ENCODE measurements around the gene C6.
"Not testable (repeated sequence)": the region's sequence is repeated elsewhere in the genome, so short reads cannot be mapped to it uniquely, and the experiment has no call there.

C6 gene

DNA sequence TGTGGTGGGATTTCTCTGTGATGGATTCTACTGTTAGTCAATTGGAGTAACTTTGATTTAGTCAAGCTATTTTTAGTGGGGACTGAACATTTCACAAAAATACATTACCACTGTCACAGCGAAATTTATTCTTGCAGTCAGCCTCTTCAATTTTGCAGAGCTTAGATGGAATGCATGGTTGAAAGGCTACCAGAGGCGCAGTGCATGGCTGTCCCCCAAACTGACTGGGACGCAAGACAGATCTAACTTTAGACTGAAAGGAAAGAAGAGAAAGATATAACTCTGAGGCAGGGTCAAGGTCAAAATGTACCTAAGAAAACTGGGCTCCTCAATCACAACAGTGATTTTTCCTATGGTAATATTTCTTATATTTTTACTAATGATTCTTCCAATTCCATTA lies 13.7 kb downstream of the C6 start:
- DNase-seq (ENCODE audit: low read depth in 2 of 2) = no peak

DNA sequence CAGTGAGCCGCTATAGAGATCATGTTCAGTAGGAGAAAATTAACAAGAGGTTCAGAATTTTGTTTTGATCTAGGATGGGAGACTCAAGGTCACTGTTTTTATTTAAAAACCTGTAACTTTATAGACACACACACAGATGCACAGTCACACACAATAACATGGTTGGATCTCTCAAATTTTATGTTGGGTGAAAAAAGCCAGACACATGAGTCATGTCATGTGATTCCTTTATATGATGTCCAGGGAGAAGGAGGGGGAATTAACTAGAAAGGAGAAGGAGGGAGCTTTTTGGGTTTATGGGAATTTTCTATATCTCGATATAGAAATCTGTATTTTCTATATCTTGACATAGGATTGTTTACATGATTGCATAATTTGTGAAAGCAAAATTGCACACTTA lies 17.1 kb downstream of the C6 start:
- DNase-seq (ENCODE audit: low read depth in 2 of 2) = no peak

DNA sequence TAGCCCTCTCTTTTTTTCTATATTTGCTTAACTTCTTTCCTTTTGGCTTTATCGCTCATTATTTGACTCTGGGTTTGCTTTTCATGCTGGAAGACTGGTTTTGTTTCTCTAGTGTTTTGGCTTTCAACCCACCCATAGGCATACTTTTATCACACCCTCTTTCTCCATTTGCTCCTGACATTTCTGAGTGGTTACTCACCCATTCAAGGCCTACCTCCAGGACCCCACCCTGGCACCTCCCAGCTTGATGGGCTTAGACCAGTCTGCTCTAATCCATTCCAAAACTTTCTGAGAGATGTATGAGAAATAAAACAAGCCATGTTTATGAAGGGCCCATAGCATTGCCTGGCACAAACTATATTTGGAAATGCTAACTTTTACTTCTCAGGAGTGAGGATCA lies 18.1 kb downstream of the C6 start:
- no peak for DNase-seq (ENCODE audit: low read depth in 2 of 2)

DNA sequence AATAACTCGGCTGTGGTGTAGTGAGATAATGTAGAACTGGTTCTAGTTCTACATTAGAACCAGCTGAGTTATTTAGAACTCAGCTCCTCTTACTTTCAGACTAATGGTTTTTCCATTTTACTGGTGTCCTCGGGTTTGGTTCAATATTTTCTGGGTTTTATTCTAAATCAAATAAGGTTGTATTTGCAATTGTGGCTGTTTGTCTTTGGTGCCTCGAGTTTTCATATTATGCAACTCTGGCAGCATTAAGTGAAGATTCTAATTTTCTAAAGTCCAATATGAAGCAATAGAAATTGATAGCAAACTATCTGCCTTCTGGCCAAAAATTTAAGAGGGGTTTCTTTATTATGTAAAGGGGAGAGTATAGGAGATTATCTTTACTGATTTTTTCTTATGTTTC lies 19.0 kb downstream of the C6 start:
- no peak for DNase-seq (ENCODE audit: low read depth in 2 of 2)

DNA sequence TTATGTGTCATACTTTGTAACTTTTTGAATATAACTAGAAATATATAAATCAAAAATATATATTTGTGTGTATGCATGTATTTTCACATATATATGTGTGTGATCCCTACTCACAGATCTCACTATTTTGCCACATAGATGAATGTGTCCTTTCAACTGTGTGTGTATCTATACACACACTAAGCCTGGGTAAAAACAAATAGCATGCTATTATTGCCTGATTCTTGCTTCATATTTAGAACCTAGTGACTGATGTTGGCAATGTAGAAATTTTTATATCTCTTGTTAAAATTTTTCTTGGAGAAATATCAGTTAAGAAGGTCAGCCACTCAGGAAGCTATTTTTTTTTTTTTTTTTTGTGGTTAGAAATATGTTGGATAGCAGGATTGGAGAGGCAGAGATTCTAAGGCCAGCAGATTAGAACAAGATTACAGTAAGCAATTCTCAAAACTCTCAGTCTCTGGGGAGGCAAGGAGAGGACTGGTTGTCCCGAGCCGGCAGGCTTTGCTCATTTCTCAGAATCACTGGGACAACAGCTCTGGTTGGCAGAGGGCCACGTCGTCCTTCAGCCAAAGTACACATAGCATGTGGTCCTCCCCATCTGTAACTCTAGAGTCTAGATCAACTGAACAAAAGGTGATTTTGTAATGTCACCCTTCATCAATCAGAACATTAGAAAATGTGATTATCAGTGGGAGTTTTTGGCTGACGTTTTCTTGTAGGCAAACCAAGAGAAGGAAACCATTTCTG lies 19.7 kb downstream of the C6 start:
- no peak for DNase-seq (ENCODE audit: low read depth in 2 of 2)

DNA sequence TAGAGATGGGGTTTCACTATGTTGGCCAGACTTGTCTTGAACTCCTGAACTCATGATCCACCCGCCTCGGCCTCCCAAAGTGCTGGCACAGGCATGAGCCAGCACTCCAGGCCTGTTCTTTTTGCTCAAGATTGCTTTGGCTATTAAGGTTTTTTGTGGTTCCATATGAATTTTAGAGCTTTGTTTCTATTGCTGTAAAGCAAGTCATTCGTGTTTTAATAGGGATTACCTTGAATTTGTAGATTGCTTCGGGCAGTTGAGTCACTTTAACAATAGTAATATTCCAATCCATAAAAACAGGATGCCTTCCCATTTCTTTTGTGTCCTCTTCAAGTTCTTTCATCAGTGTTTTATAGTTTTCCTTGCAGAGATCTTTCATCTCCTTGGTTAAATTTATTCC lies 22.1 kb downstream of the C6 start:
- no peak for DNase-seq (ENCODE audit: low read depth in 2 of 2)

DNA sequence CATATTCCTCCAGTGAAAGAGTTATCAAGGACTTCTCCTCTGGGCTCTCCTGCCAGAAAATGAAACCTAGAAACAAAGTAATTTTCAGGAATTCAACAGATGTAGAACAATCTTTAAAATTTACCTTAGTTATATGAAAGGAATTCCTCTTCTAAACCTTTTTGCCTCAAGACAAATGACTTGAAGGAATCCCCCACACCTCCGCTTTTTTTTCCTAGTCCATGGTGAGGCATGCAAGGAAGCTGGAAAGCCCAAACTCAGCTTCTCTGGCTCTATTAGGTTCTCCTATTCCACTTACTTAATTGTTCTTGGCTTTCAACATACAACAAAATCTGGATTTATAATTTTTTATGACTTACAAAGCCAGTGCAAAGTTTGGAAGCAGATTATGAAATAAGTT lies 27.2 kb downstream of the C6 start:
- no peak for DNase-seq (ENCODE audit: low read depth in 2 of 2)

DNA sequence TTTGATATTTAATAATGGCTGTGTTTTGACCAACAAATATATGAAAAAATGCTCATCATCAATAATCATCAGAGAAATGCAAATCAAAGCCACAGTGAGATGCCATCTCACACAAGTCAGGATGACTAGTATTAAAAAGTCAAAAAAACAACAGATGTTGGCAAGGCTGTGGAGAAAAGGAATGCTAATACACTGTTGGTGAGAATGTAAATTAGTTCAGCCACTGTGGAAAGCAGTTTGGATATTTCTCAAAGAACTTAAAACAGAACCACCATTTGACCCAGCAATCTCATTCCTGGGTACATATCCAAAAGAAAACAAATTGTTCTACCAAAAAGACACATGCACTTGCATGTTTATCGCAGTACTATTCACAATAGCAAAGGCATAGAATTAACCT lies 30.0 kb downstream of the C6 start:
- DNase-seq (ENCODE audit: low read depth in 2 of 2) = not testable (repeated sequence)

DNA sequence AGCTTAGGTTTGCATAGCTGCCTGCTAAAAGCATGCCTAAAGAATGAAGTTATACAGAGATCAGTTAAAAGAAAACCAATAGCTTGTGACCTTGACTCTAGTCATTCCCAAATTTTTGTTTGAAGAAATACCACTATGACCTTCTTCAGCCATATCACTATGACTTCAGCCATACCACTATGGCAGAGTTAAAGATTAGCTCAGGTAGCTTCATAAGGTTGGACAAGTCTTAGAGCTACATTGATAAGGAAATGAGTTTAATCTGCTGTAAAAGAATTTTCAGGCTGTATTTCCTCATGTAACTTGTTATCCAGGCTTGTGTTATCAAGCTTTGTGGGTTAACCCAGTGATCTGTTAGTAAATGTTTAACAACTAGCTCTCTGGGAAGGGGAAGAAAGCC lies 30.7 kb downstream of the C6 start:
- DNase-seq (ENCODE audit: low read depth in 2 of 2) = no peak

DNA sequence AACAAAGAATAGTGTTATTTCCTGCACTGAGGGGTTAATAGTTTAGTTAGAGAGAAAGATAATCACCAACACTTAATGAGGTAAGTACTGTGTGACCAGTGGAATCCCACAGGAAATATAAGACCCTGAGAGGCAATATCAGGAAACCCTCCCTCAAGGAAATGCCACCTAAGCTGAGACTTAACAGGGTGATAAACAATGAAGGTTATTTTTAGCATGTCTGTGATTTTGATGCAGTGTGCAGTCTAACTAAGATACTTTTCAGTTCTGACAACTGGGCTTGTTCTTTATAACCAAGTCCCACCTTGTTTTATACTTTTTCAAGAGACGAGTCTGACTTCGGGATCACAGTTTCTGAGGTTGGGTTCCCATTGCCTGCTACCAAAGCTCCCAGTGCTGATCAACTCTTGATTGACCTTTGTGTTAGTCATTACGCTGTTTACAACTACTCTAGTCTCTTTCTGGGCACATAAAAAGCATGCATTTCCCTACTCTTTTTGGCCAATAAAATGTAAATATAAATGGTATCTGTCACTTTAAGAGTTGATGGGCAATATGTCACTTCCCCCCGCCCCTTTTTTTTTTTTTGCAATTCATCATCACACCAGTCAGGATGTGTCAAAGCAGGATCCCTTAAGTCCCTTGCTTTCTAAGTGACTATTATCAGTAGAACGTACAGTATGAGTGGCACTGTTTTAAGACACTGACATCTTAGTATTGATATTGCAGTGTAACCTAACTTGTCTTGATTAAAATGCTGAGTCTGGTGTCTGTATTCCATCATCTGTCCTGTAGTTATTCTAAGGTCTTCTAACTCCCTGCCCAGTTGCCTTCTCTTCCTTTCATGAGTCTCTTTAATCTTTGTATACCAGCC lies 31.4 kb downstream of the C6 start:
- no peak for DNase-seq (ENCODE audit: low read depth in 2 of 2)

DNA sequence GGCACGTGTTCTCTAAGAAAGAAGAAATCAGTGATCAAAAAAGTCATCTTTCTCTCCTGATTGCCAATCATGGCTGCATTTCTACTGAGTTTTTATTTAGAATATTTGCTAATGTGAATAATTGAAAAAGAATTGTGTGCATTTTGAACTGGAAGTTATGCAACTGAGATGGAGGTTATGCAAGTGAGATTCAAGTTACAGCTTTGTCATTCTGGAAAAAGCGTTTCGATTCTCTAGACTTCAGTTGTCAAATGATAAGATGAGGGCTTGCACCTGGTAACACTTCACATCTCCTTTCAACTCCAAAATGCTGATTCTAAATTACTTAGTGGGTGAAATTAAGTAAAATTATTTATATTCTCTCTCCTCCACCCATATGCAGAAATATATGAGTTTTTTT lies 36.4 kb downstream of the C6 start:
- no peak for DNase-seq (ENCODE audit: low read depth in 2 of 2)

DNA sequence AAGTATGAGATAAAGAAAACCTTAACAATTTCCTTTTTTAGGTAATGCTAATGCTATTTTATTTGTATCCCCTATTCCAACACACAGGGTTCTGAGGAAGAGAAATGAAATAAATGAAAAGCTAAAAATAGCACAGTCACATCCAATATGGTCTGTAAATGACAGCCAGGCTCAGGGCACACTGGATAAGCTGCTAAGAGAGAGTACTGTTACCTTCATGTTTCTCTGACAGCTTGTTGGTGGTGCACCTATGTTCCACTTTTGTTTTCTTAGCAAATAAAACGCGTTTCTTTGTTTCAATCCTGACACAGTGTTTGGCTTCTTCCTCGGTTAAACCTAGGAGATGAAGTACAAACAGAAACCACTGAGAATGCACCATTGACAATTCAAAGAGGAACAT lies 41.3 kb downstream of the C6 start:
- DNase-seq (ENCODE audit: low read depth in 2 of 2) = no peak

DNA sequence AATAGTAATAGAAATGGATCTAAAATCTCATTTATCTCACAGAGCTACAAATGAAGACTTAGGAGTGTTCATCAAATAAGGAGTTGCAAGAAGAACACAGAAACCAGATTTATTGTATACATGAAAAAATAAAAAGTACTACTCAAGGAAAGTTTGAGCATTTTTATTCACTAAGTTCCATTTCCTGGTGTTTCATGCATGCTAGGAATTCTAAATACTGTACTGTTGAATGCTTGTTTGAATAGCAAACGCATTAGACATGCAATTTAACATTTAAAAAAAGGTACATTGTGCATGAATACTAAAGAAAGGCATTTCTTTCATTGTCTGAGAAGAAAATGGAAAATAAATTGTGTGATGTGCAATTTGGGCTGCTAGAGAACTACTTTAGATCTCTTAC lies 52.1 kb downstream of the C6 start:
- no peak for DNase-seq (ENCODE audit: low read depth in 2 of 2)

DNA sequence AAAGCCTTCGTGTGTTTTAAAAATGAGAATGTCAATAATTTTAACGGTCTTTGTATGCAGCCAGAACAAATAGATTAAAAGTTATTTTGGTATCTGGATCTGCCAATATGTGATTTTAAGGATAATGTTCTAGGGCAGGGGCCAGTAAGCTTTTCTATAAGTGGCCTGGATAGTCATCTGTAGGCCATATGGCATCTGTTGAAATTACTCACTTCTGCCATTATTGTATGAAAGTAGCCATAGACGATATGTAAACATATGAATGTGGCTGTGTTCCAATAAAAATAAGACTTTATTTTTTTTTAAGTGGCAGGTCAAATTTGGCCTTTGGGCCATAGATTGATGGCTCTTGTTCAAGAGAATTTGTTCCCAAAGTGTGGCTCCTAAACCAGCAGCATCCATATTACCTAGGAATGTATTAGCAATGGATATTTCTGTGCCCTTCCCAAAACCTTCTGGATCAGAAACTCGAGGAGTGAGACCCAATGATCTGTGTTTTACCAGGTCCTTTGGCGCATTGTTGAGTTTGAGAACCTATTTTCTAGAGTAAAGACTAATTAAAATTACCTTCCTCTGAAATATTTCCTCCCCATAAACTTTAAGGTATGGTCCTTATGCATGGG lies 55.9 kb downstream of the C6 start:
- DNase-seq (ENCODE audit: low read depth in 2 of 2) = no peak

DNA sequence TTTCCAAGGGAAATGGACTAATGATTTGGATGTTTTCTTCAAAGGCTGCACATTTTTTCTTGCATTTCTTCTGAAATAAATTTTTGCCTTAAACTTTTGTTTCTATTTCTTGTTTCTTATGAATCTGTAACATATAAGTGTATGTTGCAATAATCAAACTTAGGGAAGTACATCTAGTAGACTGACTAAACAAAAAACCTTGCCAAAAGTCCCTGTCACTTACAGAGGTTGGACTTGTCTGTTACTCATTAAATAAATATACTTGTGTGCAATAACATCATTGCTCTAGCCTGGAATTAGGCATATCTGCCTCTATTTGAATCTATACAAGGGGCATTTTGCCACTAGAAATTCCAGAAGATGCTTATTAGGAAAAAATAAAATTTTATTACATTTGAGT lies 56.6 kb downstream of the C6 start:
- no peak for DNase-seq (ENCODE audit: low read depth in 2 of 2)

DNA sequence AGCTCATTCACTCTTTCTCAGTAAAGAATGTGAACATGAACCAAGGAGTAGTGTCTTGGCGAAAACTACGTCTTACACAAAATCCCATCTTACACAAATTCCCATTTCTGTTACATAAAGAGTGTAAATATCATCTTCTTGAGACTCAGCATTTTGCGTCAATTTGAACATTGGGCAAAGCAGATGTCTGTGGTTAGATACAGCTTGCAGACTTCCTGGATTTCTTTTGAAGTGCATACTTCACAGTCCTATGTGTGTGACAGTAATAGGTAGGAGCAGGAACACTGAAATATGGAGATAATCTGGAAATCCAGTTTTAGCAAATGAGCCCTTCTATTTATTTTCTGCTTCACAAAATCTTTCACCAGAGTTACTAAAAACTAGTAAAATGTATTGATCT lies 58.8 kb downstream of the C6 start:
- DNase-seq (ENCODE audit: low read depth in 2 of 2) = no peak

DNA sequence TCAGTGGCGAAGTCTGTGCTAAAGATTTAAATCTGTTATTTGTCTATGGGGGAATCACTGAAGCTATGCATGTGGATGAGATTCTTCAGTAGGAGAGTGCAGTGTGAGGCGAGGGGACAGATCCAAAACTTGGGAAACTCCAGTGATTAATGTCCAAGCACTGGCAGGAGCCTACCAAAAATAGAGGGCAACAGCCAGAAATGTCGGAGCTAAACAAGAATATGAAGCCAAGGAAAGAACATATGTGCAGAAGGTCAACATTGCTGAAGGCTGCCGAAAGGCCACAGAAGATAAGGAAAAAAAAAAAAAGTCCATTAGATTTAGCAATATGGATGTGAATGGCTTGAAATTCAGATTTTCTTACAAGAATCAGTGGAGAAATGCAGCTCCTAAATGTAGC lies 61.8 kb downstream of the C6 start:
- no peak for DNase-seq (ENCODE audit: low read depth in 2 of 2)

DNA sequence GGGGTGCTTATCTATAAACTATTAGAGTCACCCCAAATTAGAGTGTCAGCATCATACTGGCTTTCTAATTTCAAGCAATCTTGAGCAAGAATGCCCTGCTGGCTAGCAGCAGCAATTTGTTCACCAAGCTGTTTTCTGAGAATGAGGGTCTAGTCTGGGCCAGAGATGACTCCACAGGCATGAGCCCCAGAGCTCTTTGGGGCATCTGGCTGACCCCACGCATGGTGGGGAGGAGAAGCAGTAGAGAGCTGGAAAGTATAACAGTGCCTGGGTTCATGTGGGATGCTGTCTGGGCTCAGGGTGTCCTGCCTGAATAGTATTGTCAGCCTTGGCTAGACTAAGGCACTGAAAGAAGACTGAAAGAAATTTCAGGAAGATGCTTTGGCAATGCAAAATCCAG lies 64.9 kb downstream of the C6 start:
- no peak for DNase-seq (ENCODE audit: low read depth in 2 of 2)

DNA sequence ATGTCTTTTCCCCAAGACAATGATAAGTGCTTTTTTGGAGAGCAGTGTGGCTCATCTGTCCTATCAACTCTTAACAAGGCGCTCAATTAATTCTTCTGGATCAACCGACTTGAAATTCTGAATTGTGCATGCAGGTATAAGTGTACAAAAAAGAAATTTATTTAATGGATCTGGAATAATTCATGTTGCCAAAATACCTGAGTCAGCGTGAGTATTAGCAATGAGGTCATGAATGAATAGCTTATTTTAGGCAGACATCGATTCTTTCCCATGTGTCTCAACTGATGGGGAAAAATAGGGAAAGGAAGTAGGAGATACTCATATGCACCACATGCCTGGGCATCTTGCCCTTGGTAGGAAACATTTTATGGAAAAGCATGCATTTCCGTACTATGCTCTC lies 68.0 kb downstream of the C6 start:
- DNase-seq (ENCODE audit: low read depth in 2 of 2) = no peak

DNA sequence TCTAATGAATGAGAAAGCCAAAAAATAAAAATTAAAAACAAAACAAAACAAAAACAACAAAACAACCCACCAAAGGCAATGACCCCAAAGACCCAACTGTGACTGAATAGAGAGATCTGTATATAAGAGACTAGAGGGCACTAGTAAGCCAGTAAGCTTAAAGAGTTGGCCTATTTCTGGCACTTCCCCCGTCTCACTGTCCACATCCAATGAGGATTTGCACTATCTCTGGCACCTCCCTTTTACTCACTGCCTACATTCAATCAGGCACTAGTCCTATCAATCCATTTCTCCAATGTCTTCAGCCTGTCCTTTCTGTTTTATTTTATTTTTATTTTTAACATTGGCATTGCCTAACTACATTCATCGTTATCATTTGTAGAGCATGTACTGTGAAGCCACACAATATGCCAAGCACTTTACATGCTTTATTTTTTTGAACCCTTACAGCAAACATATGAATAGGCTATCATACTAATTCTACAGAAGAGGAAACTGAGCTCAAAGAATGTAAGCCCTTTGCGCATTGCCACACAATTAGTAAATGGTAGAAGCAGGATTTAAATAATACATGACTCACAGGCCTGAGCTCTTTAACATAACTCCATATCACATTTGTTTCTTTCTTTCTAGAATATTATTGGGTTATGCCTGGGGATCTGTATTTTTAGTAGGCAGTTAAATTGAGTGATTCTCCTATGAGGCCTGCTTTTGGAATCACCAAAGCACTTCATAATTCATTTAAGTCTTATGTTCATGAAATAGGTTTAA lies 70.0 kb downstream of the C6 start:
- no peak for DNase-seq (ENCODE audit: low read depth in 2 of 2)

DNA sequence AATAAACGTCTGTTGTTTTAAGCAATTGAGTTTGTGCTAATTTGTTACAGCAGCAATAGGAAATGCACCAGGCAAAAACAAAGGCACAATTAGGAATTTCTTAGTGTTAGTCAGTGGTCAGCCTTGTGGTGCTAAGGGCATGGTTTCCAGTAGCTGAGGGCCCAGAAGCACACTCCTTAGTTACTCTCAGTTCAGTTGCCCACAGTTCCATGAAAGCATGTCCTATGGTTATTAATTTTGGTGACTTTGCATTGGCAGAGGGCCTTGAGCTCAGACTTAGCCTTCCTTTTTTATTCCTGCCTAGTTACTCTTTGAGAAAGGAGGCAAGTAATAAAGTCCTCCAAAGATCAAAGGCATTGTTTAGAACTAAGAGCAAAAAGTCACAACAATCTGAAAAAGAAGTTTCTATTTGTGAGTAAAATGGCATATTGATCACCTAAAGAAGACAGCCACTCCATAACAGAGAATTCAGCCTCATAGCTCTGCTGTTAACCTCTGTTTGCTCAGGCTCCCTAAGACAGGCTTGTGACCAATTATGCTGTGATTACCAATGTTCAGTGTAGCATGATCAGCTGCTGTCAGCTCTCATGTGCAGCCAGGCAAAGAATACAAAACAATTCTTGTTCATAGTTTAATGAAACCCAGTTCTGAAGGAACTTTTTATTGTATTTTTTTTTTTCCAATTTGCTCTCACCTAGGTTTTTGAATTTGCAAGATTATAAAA lies 85.2 kb downstream of the C6 start:
- no peak for DNase-seq (ENCODE audit: low read depth in 2 of 2)

DNA sequence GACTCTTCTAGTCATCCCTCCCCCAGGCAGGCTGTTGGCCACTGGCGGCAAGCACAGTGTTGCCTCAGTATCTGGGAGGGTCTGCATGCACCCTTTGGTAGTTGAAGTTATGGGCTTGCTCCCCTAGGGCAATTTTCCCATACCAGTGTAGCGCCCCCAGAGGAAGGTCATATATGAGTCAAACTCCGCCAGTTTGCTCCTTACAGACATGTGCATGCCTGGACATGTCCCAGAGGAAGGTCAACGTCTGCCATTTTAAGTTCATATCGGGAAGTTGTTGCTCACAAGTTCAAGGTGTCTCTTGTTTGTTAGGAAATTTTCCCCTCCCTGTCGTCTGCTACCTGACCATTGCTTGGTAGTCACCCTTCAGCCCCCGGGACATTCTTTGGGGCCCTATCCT lies 90.9 kb downstream of the C6 start:
- DNase-seq (ENCODE audit: low read depth in 2 of 2) = no peak

Data from stimulated activated CD8-positive, alpha-beta memory T cell treated with anti-CD3 and anti-CD28 coated beads, Interleukin-2, amount 100 ng/mL, for 1 hour (primary cell).